ENCODE measurements around the gene GLTPD2. TPM values are rescaled to one million over a fixed set of nuclear protein-coding genes. Genes with fewer than 3 reads are reported as not detected.
A peak's percentile ranks its signal among the peaks of the same experiment; 100 is the strongest.

GLTPD2 gene
- total RNA-seq, 4 donors from 2014 or later, result not detected

DNA sequence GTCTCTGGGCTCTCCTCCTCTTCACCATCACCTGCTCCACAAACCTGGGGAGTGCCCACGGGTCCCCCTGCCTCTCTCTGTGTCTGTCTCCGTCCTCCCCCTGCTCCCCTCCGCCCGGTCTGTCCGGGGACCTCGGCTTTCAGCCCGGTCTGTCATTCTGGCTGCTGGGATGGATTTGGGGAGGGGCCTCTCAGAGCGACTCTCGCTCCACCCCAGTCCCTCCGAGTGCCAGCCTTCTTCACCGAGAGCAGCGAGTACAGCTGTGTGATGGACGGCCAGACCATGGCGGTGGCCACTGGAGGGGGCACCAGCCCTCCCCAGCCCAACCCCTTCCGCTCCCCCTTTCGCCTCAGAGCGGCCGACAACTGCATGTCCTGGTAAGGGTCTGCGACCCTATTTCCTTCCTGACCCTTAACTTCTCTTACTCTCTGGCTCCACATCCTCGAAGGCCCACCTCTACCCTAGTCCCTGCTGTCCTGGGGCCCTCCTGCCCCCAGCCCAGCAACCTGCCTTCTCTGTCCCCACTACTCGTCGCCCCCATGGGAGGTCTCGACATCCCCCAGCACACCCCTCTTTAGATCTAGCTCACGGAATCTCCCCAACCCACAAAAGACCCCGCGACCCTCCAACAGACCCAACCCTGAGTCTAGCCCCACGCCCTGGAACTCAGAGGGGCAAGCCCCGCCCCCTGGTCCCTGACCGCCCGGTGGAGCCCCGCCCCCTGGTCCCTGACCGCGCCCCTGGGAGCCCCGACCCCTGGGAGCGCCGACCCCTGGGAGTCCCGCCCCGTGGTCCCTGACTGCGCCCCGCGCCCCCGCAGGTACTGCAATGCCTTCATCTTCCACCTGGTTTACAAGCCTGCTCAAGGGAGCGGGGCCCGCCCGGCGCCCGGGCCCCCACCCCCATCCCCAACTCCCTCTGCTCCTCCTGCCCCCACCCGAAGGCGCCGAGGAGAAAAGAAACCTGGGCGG lies 43.5 kb upstream of the GLTPD2 start:
- Histone ChIP-seq H3K27ac (no peak overlapping the region), H3K4me3 (no peak overlapping the region), H3K9me3 (no peaks in the 10 kb centered on the region), H3K27me3 (peaks cover 62% of the 10 kb centered on the region), H3K36me3 (no peaks in the 10 kb centered on the region), H3K4me1 (peaks cover 0 to 18% (median 0%) of the 10 kb centered on the region in 3 donors)
- peak; percentile 26 for ATAC-seq
- TF ChIP-seq, protein P1, sequence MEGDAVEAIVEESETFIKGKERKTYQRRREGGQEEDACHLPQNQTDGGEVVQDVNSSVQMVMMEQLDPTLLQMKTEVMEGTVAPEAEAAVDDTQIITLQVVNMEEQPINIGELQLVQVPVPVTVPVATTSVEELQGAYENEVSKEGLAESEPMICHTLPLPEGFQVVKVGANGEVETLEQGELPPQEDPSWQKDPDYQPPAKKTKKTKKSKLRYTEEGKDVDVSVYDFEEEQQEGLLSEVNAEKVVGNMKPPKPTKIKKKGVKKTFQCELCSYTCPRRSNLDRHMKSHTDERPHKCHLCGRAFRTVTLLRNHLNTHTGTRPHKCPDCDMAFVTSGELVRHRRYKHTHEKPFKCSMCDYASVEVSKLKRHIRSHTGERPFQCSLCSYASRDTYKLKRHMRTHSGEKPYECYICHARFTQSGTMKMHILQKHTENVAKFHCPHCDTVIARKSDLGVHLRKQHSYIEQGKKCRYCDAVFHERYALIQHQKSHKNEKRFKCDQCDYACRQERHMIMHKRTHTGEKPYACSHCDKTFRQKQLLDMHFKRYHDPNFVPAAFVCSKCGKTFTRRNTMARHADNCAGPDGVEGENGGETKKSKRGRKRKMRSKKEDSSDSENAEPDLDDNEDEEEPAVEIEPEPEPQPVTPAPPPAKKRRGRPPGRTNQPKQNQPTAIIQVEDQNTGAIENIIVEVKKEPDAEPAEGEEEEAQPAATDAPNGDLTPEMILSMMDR (IDR thresholded peaks at IDR 0.05), result no peak
- TF ChIP-seq EP300 (IDR thresholded peaks at IDR 0.05), result no peak
- no peak for TF ChIP-seq POLR2AphosphoS5 (IDR thresholded peaks at IDR 0.05)
- TF ChIP-seq POLR2A (IDR thresholded peaks at IDR 0.05), result no peak
- 6 to 16% methylated on average over 3 to 7 of the region's 51 CpGs for WGBS, 2 donors (ENCODE audit: low coverage in 1 of 2)

DNA sequence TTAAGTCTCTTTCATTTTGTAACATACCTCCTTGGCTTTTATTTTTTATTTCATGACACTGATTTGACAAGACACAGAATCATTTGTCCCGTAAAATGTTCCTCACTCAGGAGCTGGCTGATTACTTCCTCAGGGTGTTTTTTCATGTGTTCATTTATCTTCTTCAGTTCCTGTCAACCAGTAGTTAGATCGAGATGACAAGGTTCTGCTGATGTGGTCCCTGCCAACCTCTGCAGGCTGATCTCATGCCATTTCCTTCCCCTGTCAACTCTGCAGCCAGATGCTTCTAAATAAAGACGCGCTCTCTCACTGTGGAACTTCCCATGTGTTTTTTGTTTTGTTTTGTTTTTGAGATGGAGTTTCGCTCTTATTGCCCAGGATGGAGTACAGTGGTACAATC lies 40.9 kb upstream of the GLTPD2 start:
- peak; percentile 48 for ATAC-seq
- Histone ChIP-seq H3K27ac (peak overlapping the region in 1 of 4 donors; percentile 35), H3K4me3 (no peak overlapping the region), H3K4me1 (peaks cover 0 to 18% (median 0%) of the 10 kb centered on the region in 3 donors), H3K9me3 (no peaks in the 10 kb centered on the region), H3K27me3 (peaks cover 83% of the 10 kb centered on the region), H3K36me3 (no peaks in the 10 kb centered on the region)
- WGBS, 2 donors (ENCODE audit: low coverage in 1 of 2), result 27 to 39% methylated on average over 3 to 5 of the region's 5 CpGs
- no peak for TF ChIP-seq EP300 (IDR thresholded peaks at IDR 0.05)
- TF ChIP-seq, protein P1 (IDR thresholded peaks at IDR 0.05), result no peak
- TF ChIP-seq POLR2A (IDR thresholded peaks at IDR 0.05), result no peak
- no peak for TF ChIP-seq POLR2AphosphoS5 (IDR thresholded peaks at IDR 0.05)

DNA sequence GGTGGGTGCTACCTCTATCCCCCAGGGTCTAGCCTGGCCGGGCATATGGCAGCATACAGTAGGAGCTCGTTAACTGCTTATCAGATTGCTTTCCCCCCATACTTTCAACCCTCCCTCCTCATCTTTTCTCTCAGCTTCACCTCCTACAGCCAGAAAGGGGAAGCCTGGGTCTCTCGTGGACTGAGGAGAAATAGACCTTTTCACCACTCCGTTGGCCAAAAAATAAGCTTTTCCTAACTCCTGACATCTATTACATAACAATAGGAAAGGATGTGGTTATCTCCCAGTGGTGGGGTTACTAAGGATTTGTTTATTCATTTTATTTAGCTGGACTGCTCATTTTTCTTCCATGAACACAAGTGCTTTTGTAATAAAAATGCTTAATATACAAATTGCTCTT lies 40.1 kb upstream of the GLTPD2 start:
- ATAC-seq, result no peak
- no peak overlapping the region for H3K4me3 ChIP-seq
- no peak for TF ChIP-seq POLR2AphosphoS5 (IDR thresholded peaks at IDR 0.05)
- TF ChIP-seq, protein P1 (IDR thresholded peaks at IDR 0.05), result no peak
- TF ChIP-seq POLR2A (IDR thresholded peaks at IDR 0.05), result no peak
- no peak for TF ChIP-seq EP300 (IDR thresholded peaks at IDR 0.05)
- H3K9me3 ChIP-seq, result no peaks in the 10 kb centered on the region
- H3K27me3 ChIP-seq, result peaks cover 86% of the 10 kb centered on the region
- peaks cover 0 to 18% (median 0%) of the 10 kb centered on the region in 3 donors for H3K4me1 ChIP-seq
- no peak overlapping the region for H3K27ac ChIP-seq
- H3K36me3 ChIP-seq, result no peaks in the 10 kb centered on the region
- 47 to 57% methylated on average over 4 of the region's 4 CpGs for WGBS, 2 donors (ENCODE audit: low coverage in 1 of 2)

DNA sequence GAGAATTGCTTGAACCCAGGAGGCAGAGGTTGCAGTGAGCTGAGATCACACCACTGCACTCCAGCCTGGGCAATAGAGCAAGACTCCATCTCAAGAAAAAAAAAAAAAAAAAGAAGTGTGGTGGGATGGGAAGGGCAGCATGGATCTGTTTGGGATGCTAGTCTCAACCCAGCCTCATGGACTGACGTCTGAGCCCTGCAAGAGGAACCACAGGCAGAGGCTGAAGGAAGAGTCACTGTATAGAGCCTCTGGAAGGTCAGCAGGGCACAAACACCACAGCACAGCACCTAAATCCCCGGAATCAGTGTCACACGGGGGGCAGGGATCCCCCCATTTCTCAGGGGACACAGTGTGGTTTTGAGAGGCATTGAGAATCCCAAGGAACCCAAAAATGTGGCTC lies 38.2 kb upstream of the GLTPD2 start:
- Histone ChIP-seq H3K27me3 (peaks cover 85% of the 10 kb centered on the region), H3K27ac (no peak overlapping the region), H3K9me3 (no peaks in the 10 kb centered on the region), H3K36me3 (no peaks in the 10 kb centered on the region), H3K4me3 (no peak overlapping the region), H3K4me1 (peaks cover 0 to 9% (median 0%) of the 10 kb centered on the region in 3 donors)
- 56% methylated on average over 3 of the region's 3 CpGs; no CpG with 5 or more reads in 1 of the 2 donors for WGBS, 2 donors (ENCODE audit: low coverage in 1 of 2)
- no peak for TF ChIP-seq POLR2A (IDR thresholded peaks at IDR 0.05)
- no peak for TF ChIP-seq POLR2AphosphoS5 (IDR thresholded peaks at IDR 0.05)
- TF ChIP-seq, protein P1 (IDR thresholded peaks at IDR 0.05), result no peak
- no peak for TF ChIP-seq EP300 (IDR thresholded peaks at IDR 0.05)
- ATAC-seq, result no peak
